Trophoblast cell (in vitro differentiated cells and primary cell): ENCODE measurements around the gene ENO2.

ENCODE experiments used
- DNase-seq, 2 donors: peaks; one replicate each; pipeline ENCODE4 v3.0.0-alpha.2; 2016
- H2AFZ ChIP-seq: 2 replicates; pipeline ENCODE4 v1.6.1; 2013; ENCODE audit warnings: low read length, moderate library complexity, mild to moderate bottlenecking; ENCODE audit not compliant: insufficient read depth, poor library complexity
- H2AK5ac ChIP-seq: 2 replicates; pipeline ENCODE4 v1.6.1; 2013; ENCODE audit warnings: mild to moderate bottlenecking, low read length
- H2BK120ac ChIP-seq: 2 replicates; pipeline ENCODE4 v1.6.1; 2013; ENCODE audit warnings: low read length, mild to moderate bottlenecking, moderate library complexity; ENCODE audit not compliant: insufficient read depth, poor library complexity
- H2BK12ac ChIP-seq: 2 replicates; pipeline ENCODE4 v1.6.1; 2013; ENCODE audit warnings: mild to moderate bottlenecking, low read length, moderate library complexity
- H2BK5ac ChIP-seq: 2 replicates; pipeline ENCODE4 v1.6.1; 2013; ENCODE audit warnings: low read length, low read depth, moderate library complexity, mild to moderate bottlenecking; ENCODE audit not compliant: poor library complexity
- H3K14ac ChIP-seq: 2 replicates; pipeline ENCODE4 v1.6.1; 2013; ENCODE audit warnings: mild to moderate bottlenecking, low read length
- H3K18ac ChIP-seq: 2 replicates; pipeline ENCODE4 v1.6.1; 2013; ENCODE audit warnings: mild to moderate bottlenecking, low read length
- H3K23ac ChIP-seq: 2 replicates; pipeline ENCODE4 v1.6.1; 2013; ENCODE audit warnings: low read length
- H3K27ac ChIP-seq: 2 replicates; pipeline ENCODE4 v1.5.1; 2013; ENCODE audit warnings: low read depth, mild to moderate bottlenecking, inconsistent platforms, low read length, moderate library complexity
- H3K27me3 ChIP-seq: 2 replicates; pipeline ENCODE4 v1.6.1; 2013; ENCODE audit warnings: inconsistent platforms, mild to moderate bottlenecking, low read length, moderate library complexity; ENCODE audit not compliant: insufficient read depth
- H3K36me3 ChIP-seq, 2 experiments: 1 replicate in 1 of 2; 2 replicates in 1 of 2; pipeline ENCODE4 v1.6.1; 2013; ENCODE audit warnings: low read length in 2 of 2, mild to moderate bottlenecking in 2 of 2, moderate library complexity in 1 of 2; ENCODE audit not compliant: insufficient read depth in 2 of 2, control insufficient read depth in 1 of 2
- H3K4ac ChIP-seq: 2 replicates; pipeline ENCODE4 v1.6.1; 2013; ENCODE audit warnings: low read depth, mild to moderate bottlenecking, low read length, moderate library complexity
- H3K4me1 ChIP-seq, 2 experiments: 1 replicate in 1 of 2; 2 replicates in 1 of 2; pipeline ENCODE4 v1.6.1; 2013; ENCODE audit warnings: low read length in 2 of 2, mild to moderate bottlenecking in 2 of 2, moderate library complexity in 1 of 2; ENCODE audit not compliant: insufficient read depth in 2 of 2, control insufficient read depth in 1 of 2
- H3K4me2 ChIP-seq: 2 replicates; pipeline ENCODE4 v1.6.1; 2013; ENCODE audit warnings: inconsistent platforms, mild to moderate bottlenecking, low read length, moderate library complexity
- H3K4me3 ChIP-seq: 2 replicates; pipeline ENCODE4 v1.5.1; 2013; ENCODE audit warnings: mild to moderate bottlenecking, low read depth, low read length, inconsistent platforms
- H3K79me1 ChIP-seq: one replicate; pipeline ENCODE4 v1.6.1; 2013; ENCODE audit warnings: low read length
- H3K79me2 ChIP-seq: 2 replicates; pipeline ENCODE4 v1.6.1; 2013; ENCODE audit warnings: low read length, mild to moderate bottlenecking; ENCODE audit not compliant: control insufficient read depth, insufficient read depth, poor library complexity
- H3K9ac ChIP-seq: 2 replicates; pipeline ENCODE4 v1.6.1; 2013; ENCODE audit warnings: mild to moderate bottlenecking, low read length
- H3K9me3 ChIP-seq: 2 replicates; pipeline ENCODE4 v1.6.1; 2013; ENCODE audit warnings: low read depth, mild to moderate bottlenecking, control low read depth, inconsistent platforms, low read length; ENCODE audit not compliant: insufficient read depth
- H4K12ac ChIP-seq: 2 replicates; pipeline ENCODE4 v1.6.1; 2013; ENCODE audit warnings: low read depth, mild to moderate bottlenecking, low read length, moderate library complexity
- H4K8ac ChIP-seq: 2 replicates; pipeline ENCODE4 v1.6.1; 2013; ENCODE audit warnings: low read depth, mild to moderate bottlenecking, low read length, moderate library complexity
- H4K91ac ChIP-seq: one replicate; pipeline ENCODE4 v1.6.1; 2013; ENCODE audit warnings: low read depth, mild to moderate bottlenecking, low read length, moderate library complexity
- WGBS: extraction: QIAGEN DNeasy Blood & Tissue Kit; methylation state at CpG from one replicate; pipeline ENCODE4 v1.1.7; 2013; ENCODE audit warnings: missing lambda C conversion rate; ENCODE audit not compliant: insufficient read length, insufficient coverage; ENCODE audit errors: extremely low coverage; 5-methylcytosine and 5-hydroxymethylcytosine counted together

The ENO2 gene

DNA sequence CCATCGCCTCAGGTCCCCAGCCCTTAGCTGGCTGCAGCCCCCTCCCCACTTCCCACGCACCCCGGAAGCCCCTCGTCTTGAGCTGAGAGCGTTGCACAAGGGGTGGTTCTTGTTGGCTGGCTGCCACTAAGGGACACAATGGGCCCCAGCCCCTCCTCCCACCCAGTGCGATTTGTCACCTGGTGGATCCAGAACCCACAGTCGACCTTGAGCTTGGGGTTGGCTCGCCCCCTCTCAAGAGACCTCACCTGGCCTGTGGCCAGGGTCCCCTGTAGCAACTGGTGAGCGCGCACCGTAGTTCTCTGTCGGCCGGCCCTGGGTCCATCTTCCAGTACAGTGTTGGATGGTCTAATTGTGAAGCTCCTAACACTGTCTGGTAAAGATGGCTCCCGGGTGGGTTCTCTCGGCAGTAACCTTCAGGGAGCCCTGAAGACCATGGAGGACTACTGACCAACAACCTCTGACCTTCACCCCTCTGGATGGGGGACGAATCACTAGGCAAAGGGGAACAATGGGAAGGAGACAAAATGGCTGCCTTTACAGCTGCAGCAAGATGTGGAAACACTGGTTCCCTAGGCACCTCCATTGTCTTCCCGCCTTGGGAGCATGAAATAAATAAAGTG lies 49.5 kb downstream of the ENO2 start:
- H3K9ac ChIP-seq = peak overlapping the region; percentile 25
- peak overlapping the region; percentile 47 for H3K27ac ChIP-seq
- H3K18ac ChIP-seq = peak overlapping the region; percentile 58
- peak overlapping the region; percentile 76 for H3K4ac ChIP-seq
- peak in 1 of 2 donors; percentile 15 for DNase-seq
- peaks cover 37 to 46% of the 10 kb centered on the region in 2 experiments for H3K36me3 ChIP-seq
- no peaks in the 10 kb centered on the region for H3K27me3 ChIP-seq
- H3K4me2 ChIP-seq = peak overlapping the region; percentile 73
- no CpG with 5 or more reads among the region's 17 CpGs for WGBS
- peak overlapping the region; percentile 73 for H4K8ac ChIP-seq
- peaks cover 26% of the 10 kb centered on the region for H3K79me1 ChIP-seq
- H4K12ac ChIP-seq = peak overlapping the region; percentile 54
- H2AK5ac ChIP-seq = peak overlapping the region; percentile 77
- H2BK5ac ChIP-seq = peak overlapping the region; percentile 39
- peak overlapping the region; percentile 99 for H4K91ac ChIP-seq
- H2BK120ac ChIP-seq = peak overlapping the region; percentile 4
- H3K9me3 ChIP-seq = peaks cover 5% of the 10 kb centered on the region
- peaks cover 19% of the 10 kb centered on the region for H3K79me2 ChIP-seq
- peaks cover 10 to 24% of the 10 kb centered on the region in 2 experiments for H3K4me1 ChIP-seq
- H3K23ac ChIP-seq = no peak overlapping the region
- H3K4me3 ChIP-seq = peak overlapping the region; percentile 92
- peak overlapping the region; percentile 70 for H3K14ac ChIP-seq
- H2BK12ac ChIP-seq = no peak overlapping the region
- no peak overlapping the region for H2AFZ ChIP-seq

DNA sequence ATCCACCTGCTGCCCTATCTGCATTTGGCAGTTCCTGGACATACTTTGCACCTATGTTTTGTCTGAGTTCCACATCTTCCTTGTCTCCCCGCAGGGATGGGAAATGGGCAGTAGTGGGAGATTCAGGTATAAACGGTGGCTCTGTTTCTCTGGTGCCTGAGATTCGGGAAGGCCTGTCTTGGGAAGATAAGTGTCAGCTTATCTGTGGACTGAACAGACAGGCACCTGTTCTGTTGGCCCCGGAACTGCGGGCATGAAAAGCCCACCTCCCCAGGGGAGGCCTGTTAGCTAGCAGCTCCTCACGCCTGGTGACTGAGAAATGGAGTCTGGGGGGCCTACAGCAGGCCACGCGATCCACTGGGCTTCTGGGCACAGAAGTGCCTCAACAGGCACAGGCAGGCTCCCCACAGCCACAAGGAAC lies 50.2 kb downstream of the ENO2 start:
- Histone ChIP-seq H3K23ac (no peak overlapping the region), H2AK5ac (peak overlapping the region; percentile 32), H3K9ac (no peak overlapping the region)

DNA sequence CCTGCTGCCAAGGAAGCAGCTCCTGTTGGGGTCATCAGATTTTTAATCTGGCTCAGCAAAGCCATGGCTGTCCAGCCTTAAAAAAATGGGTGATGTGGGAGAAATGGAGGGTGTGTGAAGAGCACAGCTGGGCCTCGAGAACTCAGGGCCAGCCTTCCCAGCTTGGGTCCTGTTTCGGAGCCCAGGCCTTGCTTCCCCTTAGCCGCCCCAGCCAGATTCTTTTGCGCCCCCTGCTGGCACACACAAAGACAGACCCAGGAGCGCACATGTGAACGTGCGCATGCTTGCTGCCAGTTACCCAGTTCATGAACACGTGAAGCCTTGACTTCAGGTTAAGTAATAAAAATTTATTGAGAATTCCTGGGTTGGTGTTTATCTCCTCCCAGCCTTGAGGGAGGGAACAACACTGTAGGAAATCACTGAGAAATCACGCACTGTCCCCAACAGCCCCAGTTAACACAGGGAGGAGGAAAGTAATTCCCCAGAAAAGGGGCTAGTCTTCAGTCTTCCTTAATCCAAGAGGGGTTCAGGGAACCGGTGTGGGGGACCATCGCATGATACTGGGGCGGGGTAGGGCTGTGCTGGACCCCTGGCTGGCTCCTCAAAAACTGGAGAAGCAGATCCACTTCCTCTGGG lies 50.8 kb downstream of the ENO2 start:
- no CpG with 5 or more reads among the region's 12 CpGs for WGBS

More for the DNA sequence above, 50.2 kb downstream of the ENO2 start:
- H3K14ac ChIP-seq = peak overlapping the region; percentile 25
- peak overlapping the region; percentile 76 for H3K4ac ChIP-seq
- no peak overlapping the region for H2AFZ ChIP-seq
- no CpG with 5 or more reads among the region's 8 CpGs for WGBS
- H3K36me3 ChIP-seq = peaks cover 37 to 47% of the 10 kb centered on the region in 2 experiments
- no peak overlapping the region for H4K91ac ChIP-seq
- no peaks in the 10 kb centered on the region for H3K27me3 ChIP-seq
- peak overlapping the region; percentile 39 for H4K8ac ChIP-seq
- peak overlapping the region; percentile 7 for H3K27ac ChIP-seq
- DNase-seq = no peak
- peaks cover 22% of the 10 kb centered on the region for H3K79me2 ChIP-seq
- no peak overlapping the region for H2BK120ac ChIP-seq
- no peak overlapping the region for H2BK5ac ChIP-seq
- no peak overlapping the region for H3K4me3 ChIP-seq
- H3K9me3 ChIP-seq = peaks cover 5% of the 10 kb centered on the region
- peak overlapping the region; percentile 73 for H3K4me2 ChIP-seq
- H3K4me1 ChIP-seq = peaks cover 12 to 26% of the 10 kb centered on the region in 2 experiments
- peak overlapping the region; percentile 50 for H4K12ac ChIP-seq
- H3K79me1 ChIP-seq = peaks cover 26% of the 10 kb centered on the region
- H3K18ac ChIP-seq = no peak overlapping the region
- no peak overlapping the region for H2BK12ac ChIP-seq

DNA sequence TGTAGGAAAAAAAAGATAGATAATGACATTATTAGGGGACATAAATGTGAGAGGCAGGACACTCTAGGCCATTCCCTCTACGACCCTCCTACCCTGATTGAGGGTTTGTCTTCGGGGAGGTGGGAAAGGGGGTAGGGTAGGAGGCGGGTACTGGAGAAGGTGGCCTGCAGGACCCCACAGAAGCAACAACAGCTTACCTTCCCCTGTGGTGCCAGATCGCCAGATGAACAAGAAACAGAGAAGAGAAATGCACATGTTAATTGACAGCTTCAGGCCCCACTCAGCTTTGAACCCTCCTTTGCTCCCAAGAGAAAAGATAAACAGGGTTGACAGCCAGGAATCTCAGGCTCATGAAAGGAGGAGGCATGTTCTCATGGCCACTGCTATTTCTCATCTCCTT lies 51.3 kb downstream of the ENO2 start:
- H4K12ac ChIP-seq = no peak overlapping the region
- H3K18ac ChIP-seq = no peak overlapping the region
- H3K27ac ChIP-seq = no peak overlapping the region
- H2BK5ac ChIP-seq = no peak overlapping the region
- WGBS = no CpG with 5 or more reads among the region's 4 CpGs
- H3K79me2 ChIP-seq = peaks cover 29% of the 10 kb centered on the region
- H3K4me3 ChIP-seq = no peak overlapping the region
- H3K4me1 ChIP-seq = peaks cover 12 to 26% of the 10 kb centered on the region in 2 experiments
- peaks cover 32 to 45% of the 10 kb centered on the region in 2 experiments for H3K36me3 ChIP-seq
- no peaks in the 10 kb centered on the region for H3K27me3 ChIP-seq
- no peak overlapping the region for H3K9ac ChIP-seq
- no peak overlapping the region for H3K23ac ChIP-seq
- H3K14ac ChIP-seq = no peak overlapping the region
- peaks cover 33% of the 10 kb centered on the region for H3K79me1 ChIP-seq
- H2AK5ac ChIP-seq = no peak overlapping the region
- no peak overlapping the region for H3K4me2 ChIP-seq
- H4K8ac ChIP-seq = no peak overlapping the region
- no peak overlapping the region for H2BK12ac ChIP-seq
- DNase-seq = no peak
- no peak overlapping the region for H2BK120ac ChIP-seq
- no peak overlapping the region for H4K91ac ChIP-seq
- H2AFZ ChIP-seq = no peak overlapping the region
- peaks cover 5% of the 10 kb centered on the region for H3K9me3 ChIP-seq
- H3K4ac ChIP-seq = no peak overlapping the region

More for the DNA sequence above, 50.8 kb downstream of the ENO2 start:
- Histone ChIP-seq H3K79me2 (peaks cover 26% of the 10 kb centered on the region), H4K12ac (no peak overlapping the region), H3K4me1 (peaks cover 12 to 26% of the 10 kb centered on the region in 2 experiments), H4K8ac (peak overlapping the region; percentile 39), H3K4ac (peak overlapping the region; percentile 76), H3K4me3 (no peak overlapping the region), H2BK120ac (no peak overlapping the region), H2AFZ (no peak overlapping the region), H2AK5ac (no peak overlapping the region), H3K9ac (no peak overlapping the region), H3K36me3 (peaks cover 36 to 47% of the 10 kb centered on the region in 2 experiments), H3K23ac (no peak overlapping the region), H3K9me3 (peaks cover 5% of the 10 kb centered on the region), H3K27me3 (no peaks in the 10 kb centered on the region), H2BK5ac (no peak overlapping the region), H3K79me1 (peaks cover 30% of the 10 kb centered on the region), H2BK12ac (no peak overlapping the region), H4K91ac (no peak overlapping the region), H3K14ac (peak overlapping the region; percentile 25), H3K4me2 (no peak overlapping the region), H3K27ac (peak overlapping the region; percentile 7), H3K18ac (no peak overlapping the region)
- DNase-seq = peak; percentile 82 to 91
